Activated CD4-positive, alpha-beta T cell treated with anti-CD3 and anti-CD28 coated beads, Interleukin-2, amount 50 U/mL, for 16 hours (primary cell): ENCODE measurements around the gene HKDC1.
A peak's percentile ranks its signal among the peaks of the same experiment; 100 is the strongest.
"Not testable (repeated sequence)": the region's sequence is repeated elsewhere in the genome, so short reads cannot be mapped to it uniquely, and the experiment has no call there.

Source experiments
- DNase-seq: peaks from one replicate; pipeline ENCODE4 v3.0.0-alpha.2; 2020

Gene HKDC1

DNA sequence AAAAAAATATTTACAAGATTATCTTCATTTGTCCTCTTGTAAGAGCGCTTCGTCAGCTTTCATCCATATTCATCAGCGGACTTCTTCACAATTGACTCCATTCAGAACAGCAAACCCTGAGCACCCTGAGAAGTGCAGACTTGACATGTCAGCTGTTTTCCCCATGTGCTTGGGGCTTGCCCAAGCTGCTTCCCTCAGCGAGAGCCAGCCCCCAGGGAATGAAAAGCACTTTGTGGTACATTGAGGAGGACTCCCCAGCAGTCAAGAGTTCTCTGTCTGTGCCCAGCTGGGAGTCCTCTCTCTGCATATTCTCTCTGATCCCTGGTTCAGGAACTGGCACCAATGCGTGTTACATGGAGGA lies 22.7 kb downstream of the HKDC1 start:
- no peak for DNase-seq

DNA sequence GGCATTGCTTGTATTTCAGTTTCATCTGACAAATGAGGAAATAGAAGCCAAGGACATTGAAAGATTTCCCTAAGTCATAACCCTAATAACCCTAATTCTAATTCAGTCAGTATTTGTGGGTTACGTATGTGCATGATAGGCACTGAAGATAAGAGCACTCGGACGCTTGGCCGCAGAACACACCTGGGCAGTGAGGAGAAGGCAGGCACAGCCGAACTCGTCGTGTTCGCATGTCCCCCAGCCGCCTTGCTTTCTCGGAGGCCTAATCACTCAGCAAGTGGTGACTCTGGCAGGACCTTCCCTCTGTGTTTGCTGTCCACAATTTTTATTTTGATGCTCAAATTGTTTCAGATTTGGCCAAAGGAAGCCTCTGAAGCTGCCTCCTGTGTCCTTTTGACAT lies 23.7 kb downstream of the HKDC1 start:
- no peak for DNase-seq

DNA sequence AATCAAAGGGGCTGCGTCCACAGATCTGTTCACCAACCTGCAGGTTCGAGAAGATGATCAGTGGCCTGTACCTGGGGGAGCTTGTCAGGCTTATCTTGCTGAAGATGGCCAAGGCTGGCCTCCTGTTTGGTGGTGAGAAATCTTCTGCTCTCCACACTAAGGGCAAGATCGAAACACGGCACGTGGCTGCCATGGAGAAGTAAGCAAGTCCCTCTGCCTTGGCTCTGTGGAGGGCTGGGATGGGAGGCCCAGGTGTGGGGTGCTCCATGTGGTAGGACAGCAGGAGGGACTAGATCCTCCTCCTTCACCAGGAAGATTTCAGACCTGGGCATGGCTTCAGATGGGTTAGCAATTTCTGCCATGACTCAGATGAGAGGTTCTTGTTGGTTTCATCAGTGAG lies 25.9 kb downstream of the HKDC1 start:
- no peak for DNase-seq

DNA sequence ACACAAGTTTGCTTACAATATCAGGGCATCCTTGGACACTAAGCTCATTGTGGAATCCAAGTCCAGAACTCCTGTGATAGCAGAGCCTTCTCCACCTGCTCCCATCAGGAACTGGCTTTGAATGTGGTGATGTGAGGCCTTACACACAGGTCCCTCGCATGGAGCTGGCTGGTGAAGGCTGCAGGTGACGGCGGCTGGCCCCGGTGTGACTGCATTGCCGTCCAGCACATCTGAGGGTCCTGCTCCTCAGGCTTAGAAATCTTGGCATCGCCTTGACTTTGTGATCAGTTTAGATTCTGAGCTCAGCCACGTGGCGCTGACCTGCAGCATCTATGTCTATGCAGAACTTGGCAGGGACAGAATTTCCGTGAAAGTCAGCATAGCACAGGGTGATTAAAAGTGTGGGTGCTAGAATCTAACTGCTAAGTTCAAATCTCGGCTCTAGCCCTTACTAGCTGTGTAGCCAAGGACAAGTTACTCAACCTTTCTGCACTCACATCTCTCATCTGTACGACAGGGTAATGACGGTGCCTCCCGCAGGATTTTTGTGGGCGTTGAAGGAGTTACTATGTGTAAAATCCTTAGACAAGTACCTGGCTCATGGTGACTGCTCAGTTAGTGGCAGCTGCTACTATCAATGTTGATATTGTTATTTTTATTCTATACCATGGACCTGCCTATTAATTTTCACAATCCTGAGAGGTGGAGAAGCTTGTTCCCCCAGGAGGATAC lies 26.6 kb downstream of the HKDC1 start:
- no peak for DNase-seq

DNA sequence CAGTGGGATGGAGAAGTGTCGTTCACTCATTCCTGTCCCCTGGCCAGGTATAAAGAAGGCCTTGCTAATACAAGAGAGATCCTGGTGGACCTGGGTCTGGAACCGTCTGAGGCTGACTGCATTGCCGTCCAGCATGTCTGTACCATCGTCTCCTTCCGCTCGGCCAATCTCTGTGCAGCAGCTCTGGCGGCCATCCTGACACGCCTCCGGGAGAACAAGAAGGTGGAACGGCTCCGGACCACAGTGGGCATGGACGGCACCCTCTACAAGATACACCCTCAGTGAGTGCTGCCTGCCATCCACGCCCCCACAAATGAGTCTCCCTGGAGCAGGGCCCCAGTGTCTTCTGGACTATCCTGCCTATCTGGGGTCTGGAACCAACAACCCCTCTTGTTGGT lies 27.2 kb downstream of the HKDC1 start:
- DNase-seq: no peak

DNA sequence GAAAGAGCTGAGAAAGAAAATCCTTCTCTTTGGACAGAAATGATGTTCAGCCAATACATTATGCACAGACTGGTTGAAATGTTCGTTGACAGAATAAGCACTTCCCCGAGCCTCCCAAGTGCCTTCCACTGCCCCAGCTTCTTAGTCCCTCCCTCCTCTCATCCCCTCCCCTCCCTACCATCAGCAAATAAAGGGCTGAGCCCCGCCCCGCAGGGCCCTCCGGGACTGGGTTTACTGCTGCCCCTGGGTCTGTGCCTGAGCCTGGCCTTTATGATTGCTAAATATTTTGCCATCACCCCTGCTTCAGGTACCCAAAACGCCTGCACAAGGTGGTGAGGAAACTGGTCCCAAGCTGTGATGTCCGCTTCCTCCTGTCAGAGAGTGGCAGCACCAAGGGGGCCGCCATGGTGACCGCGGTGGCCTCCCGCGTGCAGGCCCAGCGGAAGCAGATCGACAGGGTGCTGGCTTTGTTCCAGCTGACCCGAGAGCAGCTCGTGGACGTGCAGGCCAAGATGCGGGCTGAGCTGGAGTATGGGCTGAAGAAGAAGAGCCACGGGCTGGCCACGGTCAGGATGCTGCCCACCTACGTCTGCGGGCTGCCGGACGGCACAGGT lies 28.1 kb downstream of the HKDC1 start:
- no peak for DNase-seq

DNA sequence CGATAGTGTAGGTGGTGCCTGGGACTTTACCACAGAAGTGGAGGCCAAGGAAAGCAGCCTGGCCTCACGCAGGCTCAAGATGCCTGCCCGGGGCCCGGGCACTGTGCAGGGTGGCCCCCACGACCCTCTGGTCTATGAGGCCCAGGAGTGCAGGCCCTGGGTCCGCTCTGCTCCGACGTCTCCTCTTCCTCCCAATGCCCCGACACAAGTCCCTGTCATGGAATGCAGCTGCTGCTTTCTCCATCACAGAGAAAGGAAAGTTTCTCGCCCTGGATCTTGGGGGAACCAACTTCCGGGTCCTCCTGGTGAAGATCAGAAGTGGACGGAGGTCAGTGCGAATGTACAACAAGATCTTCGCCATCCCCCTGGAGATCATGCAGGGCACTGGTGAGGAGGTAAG lies 29.9 kb downstream of the HKDC1 start:
- DNase-seq: no peak

DNA sequence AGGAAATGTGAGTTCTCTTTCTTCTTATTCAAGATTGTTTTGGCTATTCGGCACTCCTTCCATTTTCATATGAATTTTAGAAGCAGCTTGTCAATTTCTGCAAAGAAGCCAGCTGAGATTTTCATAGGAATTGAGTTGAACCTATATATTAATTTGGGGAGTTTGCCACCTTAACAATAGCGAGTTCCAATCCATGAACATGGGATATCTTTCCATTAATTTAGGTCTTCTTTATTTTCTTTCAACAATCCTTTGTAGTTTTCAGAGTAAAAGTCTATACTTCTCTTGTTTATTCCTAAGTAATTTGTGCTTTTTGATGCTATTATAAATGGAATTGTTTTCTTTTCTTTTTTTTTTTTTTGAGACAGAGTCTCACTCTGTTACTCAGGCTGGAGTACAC lies 31.3 kb downstream of the HKDC1 start:
- DNase-seq: not testable (repeated sequence)

DNA sequence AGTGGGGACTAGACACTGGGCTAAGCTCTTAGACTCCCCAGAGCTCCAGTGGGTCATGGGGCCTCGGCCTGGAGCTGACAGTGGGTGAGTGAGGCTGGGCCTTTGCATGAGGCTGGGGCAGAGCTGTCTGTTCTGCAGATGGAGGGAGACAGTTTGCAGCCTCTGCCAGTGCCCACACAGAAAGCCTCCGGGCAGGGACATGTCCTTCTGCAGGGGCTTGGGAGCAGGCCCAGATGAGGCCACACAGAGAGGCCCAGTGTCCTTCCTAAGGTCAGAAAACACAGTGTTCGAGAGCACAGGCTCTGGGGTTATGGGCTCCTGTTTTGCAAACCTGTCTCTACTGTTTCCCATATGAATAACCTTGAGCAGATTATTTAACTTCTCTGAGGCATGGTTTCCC lies 33.0 kb downstream of the HKDC1 start:
- DNase-seq: no peak

DNA sequence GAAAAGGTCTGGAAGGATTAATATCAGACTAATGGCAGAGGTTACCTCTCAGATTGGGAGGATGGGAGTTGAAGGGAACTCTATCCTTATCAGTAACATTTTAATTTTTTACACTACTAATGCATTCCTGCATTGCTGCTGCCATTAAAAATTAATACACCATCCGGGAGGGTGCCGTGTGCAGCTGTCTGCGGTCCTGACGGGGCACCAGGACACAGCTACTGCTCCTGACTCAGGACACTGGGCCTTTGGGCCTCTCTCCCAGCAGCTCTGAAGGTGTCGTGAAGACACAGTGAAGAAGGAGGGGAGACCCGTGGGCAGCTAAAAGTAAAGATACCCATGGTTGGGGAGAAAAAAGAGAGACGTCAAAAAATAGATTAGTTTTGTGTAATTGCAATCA lies 34.7 kb downstream of the HKDC1 start:
- DNase-seq: no peak

DNA sequence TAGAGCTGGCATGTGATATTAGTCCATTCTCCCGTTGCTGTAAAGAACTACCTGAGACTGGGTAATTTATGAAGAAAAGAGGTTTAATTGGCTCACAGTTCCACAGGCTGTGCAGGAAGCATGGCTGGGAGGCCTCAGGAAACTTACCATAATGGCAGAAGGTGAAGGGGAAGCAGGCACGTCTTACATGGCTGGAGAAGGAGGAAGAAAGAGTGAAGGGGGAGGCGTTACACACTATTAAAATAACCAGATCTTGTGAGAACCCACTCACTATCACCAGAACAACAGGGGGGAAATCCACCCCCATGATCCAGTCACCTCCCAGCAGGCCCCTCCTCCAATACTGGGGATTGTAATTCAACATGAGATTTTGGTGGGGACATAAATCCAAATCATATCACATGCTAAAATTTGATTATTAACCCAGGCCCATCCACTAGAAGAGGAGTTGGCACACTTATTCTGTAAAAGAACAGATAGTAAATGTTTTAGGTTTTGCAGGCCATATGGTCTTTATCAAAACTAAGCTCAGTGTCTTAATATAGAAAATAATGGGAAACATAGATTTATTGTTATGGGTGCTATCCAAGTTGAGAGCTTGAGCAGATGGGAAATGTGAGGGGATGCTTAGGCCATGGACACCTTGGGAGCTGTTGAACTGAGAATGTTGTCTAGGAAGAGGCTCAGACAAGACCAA lies 39.6 kb downstream of the HKDC1 start:
- no peak for DNase-seq

DNA sequence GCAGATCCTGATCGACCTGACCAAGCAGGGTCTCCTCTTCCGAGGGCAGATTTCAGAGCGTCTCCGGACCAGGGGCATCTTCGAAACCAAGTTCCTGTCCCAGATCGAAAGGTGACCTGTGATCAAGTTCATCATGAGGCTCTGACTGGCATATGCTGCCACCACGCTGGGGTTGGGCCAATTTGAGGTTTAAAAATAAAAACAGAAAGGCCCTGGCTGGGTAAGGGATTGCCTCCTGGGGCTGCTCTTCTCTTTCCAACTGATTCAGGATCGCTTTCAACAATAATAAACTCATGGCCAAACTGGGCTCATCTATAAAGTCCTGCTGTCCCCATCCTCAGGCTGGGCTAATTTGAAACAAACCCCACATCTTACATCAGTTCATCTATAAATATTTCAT lies 41.1 kb downstream of the HKDC1 start:
- no peak for DNase-seq

DNA sequence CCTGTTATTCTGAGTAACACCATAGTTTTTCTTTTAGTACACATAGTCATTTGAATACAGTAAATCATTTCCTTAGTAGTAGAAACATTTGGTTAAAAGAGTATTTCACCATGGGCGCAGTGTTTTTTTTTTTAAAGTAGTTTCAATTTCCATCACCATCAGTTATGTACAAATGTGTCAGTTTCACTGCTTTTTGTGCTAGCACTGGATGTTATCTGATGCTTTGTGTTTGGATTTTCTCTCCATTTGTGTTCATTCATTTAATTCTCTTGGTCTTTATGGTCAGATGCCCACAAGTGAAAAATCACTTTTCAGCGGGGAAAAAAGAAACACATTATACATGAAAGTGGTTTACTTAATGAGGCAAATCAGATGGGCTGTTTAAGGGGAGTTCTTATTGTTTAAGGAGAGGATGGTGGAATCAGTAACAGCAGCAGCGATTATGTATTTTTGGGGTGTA lies 42.2 kb downstream of the HKDC1 start:
- DNase-seq: peak; percentile 72

DNA sequence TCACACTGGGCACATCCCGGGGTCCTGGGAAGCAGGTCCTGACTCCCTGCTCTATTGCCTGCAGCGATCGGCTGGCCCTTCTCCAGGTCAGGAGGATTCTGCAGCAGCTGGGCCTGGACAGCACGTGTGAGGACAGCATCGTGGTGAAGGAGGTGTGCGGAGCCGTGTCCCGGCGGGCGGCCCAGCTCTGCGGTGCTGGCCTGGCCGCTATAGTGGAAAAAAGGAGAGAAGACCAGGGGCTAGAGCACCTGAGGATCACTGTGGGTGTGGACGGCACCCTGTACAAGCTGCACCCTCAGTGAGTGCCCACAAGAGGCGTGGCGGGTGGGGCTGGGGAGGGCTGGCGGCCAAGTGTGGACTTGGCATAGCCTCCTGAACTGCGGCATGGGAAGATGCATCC lies 45.4 kb downstream of the HKDC1 start:
- DNase-seq: no peak

DNA sequence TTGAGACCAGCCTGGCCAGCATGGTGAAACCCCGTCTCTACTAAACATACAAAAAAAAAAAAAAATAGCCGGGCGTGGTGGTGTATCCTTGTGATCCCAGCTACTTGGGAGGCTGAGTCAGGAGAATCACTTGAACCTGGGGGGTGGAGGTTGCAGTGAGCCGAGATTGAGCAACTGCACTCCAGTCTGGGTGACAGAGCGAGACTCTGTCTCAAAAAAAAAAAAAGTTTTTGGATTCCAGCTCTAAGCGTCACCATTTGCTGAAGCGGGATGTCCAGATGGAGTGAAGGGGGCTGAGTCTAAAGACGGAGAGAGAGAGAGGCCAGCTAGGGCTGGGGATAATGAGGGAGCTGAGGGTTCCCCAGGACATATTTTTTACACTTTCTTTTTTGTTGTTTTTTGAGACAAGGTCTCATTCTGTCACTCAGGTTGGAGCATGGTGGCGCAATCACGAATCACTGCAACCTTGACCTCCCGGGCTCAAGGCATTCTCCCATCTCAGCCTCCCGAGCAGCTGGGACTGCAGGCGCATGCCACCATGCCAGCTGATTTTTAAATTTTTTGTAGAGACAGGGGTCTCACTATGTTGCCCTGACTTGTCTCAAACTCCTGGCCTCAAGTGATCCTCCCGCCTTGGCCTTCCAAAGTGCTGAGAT lies 48.8 kb downstream of the HKDC1 start:
- DNase-seq: no peak

DNA sequence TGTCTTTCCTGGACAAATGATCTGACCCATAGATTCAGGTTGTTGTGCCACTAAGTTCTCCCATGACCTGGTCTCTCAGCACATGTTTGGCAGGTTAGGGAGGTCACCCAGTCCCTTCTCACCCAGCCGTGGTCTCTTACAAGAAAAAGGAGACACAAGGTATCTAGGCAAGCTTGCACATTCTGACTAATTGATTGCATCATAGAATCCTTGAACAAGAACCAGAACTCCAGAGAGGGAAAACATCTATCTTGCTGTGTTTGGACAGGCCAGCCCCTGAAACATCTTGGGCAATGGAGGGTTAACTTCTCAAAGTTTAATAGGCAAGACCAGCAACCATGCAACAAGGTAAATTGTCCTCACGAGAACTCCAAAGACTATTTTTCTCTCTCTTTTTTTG lies 49.6 kb downstream of the HKDC1 start:
- no peak for DNase-seq

DNA sequence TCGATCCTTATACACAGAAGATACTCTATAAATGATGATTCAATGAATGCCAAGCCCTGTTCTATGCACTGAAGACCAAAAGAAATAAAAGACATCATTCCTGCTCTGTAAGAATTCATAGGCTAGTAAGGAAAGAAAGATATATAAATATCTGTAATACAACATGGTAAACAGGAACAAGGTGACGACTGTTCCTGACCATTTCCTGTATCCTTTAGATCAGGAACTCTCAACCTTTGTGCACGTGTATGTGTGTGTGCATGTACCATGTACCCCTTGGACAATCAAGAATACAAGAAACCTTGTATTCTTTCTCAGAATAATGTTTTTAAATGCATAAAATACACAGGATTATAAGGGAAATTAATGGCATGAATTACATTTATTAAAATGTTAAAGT lies 50.9 kb downstream of the HKDC1 start:
- DNase-seq: no peak

DNA sequence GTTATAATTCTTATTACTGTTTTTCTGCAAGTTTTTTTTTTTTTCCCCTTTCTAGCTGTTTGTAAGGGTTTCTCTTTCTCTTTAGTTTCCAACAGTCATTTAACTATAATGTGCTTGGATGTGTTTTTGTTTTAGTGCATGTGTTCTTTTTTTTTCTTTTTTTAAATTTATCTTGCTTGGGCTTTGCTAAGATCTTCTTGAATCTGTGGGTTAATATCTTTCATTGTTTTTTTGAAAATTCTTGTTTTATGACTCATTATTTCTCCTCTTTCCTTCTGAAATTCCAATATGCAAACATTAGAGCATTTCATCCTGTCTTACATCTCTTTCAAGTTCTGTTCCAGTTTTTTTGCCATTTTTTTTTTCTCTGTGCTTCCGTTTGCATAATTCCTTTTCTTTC lies 52.5 kb downstream of the HKDC1 start:
- DNase-seq: no peak

DNA sequence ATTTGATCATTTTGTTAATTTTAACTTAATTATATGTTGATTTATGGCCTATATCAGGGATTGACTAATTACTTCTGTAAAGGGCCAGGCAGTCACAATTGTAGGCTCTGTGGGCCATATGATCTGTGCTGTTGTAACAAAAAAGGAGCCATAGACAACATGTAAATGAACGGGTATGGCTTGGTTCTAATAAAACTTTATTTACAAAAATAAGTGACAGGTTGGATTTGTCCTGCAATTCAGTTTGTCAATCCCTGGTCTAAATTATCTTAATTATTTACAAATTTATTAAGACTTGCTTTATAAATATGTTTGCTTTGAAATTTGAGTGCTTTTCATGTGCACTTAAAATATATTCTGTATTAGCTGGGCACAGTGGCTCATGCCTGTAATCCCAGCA lies 55.3 kb downstream of the HKDC1 start:
- no peak for DNase-seq

DNA sequence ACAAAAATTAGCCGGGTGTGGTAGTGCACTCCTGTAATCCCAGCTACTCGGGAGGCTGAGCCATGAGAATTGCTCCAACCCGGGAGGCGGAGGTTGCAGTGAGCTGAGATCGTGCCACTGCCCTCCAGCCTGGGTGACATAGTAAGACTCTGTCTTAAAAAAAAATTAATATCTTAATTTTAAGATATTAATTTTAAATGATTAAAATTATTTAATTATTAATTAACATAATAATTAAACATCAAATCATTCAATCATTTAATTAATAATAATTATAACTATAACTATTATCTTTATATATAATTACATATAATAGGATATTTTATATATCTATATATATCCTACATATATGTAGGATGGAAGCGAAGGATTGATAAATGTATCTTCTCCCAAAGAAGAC lies 56.4 kb downstream of the HKDC1 start:
- DNase-seq: no peak

DNA sequence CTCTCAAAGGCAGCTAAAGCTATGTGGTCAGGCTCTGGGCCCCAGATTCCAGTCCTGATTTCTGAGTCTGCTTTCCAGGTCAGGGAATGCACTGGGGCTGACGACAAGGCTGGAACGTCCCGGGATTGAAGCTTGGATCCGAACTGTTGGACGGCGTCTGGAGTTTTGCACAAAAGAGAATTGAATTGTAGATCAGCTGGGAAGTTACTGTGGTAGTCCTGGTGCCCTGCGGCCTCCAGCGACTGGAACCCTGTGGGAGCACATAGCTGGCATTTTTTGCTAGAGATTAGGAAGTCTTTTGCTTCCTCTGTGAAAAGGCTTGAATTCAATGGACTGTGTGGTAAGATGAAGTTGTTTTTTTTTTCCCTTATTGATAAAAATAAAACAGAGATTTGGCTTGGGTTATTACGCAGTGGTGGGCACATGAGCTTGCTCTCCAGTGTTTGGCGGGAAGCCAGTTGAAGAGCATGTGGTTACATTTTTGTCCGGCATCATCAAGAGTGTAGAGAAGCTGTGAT lies 58.4 kb downstream of the HKDC1 start, which contains the start of gene HK1:
TSS of gene HK1 (plus strand) at position 51 of the 518 bp plus-strand sequence.
- DNase-seq: no peak

DNA sequence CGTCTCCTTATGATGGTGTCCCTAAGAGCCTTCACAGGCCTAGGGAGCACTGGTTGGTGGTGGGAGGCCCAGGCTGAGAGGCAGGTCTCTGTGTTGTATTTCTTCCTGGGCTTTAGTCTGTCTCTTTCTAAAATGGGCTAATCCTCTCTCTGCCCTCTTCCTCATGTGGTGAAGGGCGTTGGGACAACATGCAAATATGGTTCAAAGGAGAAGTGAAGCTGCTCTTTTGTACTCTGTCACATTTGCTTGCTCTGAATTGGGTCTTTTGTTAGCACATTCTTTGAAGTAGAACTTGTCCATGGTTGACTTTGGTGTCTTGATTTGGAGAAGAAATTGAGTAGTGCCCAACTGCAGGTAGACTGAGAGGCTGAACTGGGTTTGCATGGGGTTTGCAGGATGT lies 59.0 kb downstream of the HKDC1 start:
- no peak for DNase-seq
